NK-92 (cell line): ENCODE results near the gene CRYGN.

Source experiments
- DNase-seq: peaks from one replicate; lab custom pipeline; 2025; ENCODE audit not compliant: unreplicated experiment; lab: John Stamatoyannopoulos, UW

Gene CRYGN

GRCh38 chr7:151393031-151393977, 46.6 kb downstream of the CRYGN start:
- DNase-seq, result no peak

- no peak for DNase-seq
These were observed 47.5 kb downstream of the CRYGN start for GRCh38 chr7:151392426-151392825.

- no peak for DNase-seq
These were observed 47.9 kb downstream of the CRYGN start for GRCh38 chr7:151392002-151392401.

- no peak for DNase-seq
These were observed 48.6 kb downstream of the CRYGN start for GRCh38 chr7:151391358-151391730.

- DNase-seq, result no peak
These were observed 49.2 kb downstream of the CRYGN start for GRCh38 chr7:151390598-151391357.

GRCh38 chr7:151389768-151390597, 50.0 kb downstream of the CRYGN start:
- no peak for DNase-seq

- DNase-seq, result no peak
These were observed 50.7 kb downstream of the CRYGN start for GRCh38 chr7:151389096-151389767.

GRCh38 chr7:151388430-151388829, 51.5 kb downstream of the CRYGN start:
- no peak for DNase-seq

GRCh38 chr7:151388007-151388297, 52.0 kb downstream of the CRYGN start:
- no peak for DNase-seq

- DNase-seq, result no peak
These were observed 52.6 kb downstream of the CRYGN start for GRCh38 chr7:151387161-151388006.

- DNase-seq, result no peak
These were observed 53.4 kb downstream of the CRYGN start for GRCh38 chr7:151386301-151387160.

GRCh38 chr7:151385626-151386300, 54.2 kb downstream of the CRYGN start:
- no peak for DNase-seq

- no peak for DNase-seq
These were observed 54.9 kb downstream of the CRYGN start for GRCh38 chr7:151384776-151385625.

GRCh38 chr7:151384352-151384697, 55.6 kb downstream of the CRYGN start:
- DNase-seq, result no peak

GRCh38 chr7:151383638-151384351, 56.1 kb downstream of the CRYGN start:
- DNase-seq, result no peak

GRCh38 chr7:151382079-151382885, 57.7 kb downstream of the CRYGN start:
- no peak for DNase-seq
